GM18873 (cell line): ENCODE measurements around the gene WWOX.

Experiments used
- ATAC-seq: cut with Tn5 transposase; IDR thresholded peaks from one replicate; pipeline ENCODE4 v1.9.1; 2021; ENCODE audit warnings: mild to moderate bottlenecking, moderate library complexity, moderate number of reproducible peaks; ENCODE audit not compliant: unreplicated experiment, low FRiP score

Gene WWOX

DNA sequence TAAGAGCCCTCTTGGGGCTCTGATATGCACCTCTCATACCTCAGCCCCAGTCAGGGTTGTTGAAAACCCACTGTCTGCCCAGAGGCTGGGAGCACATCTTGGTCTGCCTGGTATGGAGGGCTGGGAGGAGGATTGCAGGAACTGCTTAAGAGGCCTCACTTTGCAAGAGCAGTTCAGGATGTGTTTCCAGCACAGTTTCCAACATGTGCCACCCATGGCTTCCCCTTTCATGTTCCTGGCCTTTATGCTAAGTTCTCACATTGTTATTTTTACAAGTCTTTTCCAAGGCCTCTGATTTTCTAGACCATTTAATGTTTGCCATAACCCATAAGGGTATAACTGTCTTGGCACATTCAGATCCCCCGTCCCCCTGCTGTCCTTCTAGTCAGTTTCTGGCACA, 155.4 kb downstream of the WWOX start:
- ATAC-seq: no peak

GRCh38 chr16:78256686-78257375, 157.4 kb downstream of the WWOX start:
- no peak for ATAC-seq

- ATAC-seq: no peak
These were observed 157.9 kb downstream of the WWOX start for GRCh38 chr16:78257376-78257728.

- ATAC-seq: no peak
These were observed 159.1 kb downstream of the WWOX start for GRCh38 chr16:78258375-78259065.

GRCh38 chr16:78259873-78260272, 160.4 kb downstream of the WWOX start:
- no peak for ATAC-seq

- ATAC-seq: no peak
These were observed 165.2 kb downstream of the WWOX start for GRCh38 chr16:78264642-78265041.

DNA sequence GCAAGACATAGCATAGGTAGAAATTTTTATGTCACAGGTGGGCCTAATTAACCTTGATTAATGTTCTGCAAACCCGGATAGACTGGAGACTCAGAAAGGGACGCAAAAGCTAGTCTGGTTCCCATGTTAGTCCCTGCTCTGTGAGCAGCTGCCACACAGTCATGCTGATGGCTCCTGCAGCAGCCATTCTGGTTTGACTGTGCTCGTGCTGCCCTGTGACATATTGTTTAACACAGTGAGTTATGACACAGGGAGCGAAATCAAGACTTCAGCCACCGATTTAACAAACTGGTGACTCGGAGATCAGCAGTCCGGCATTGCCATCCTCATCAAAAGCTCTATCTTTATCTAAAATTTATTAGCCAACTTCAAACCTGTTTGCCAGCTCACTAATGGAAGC, 169.8 kb downstream of the WWOX start:
- ATAC-seq: no peak

DNA sequence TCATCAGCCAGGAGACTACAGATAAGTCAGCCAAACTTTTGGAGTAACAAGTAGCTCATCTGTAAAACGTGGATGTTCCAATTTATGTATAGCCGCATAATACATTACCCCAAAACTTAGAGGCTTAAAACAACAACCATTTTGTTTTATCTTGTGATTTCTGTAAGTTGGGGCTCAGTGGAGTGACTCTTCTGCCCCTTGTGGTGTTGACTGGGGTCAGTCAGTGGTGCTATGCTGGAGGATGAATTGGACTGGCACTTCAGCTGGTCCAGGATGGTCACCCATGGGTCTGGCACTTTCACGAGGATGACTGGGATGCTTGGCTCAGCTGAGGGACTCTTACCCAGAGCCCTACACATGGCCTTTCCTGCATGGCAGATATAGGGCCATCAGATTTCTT, 172.5 kb downstream of the WWOX start:
- ATAC-seq: no peak

GRCh38 chr16:78274771-78275170, 175.3 kb downstream of the WWOX start:
- no peak for ATAC-seq

- no peak for ATAC-seq
These were observed 176.0 kb downstream of the WWOX start for GRCh38 chr16:78275420-78275819.

DNA sequence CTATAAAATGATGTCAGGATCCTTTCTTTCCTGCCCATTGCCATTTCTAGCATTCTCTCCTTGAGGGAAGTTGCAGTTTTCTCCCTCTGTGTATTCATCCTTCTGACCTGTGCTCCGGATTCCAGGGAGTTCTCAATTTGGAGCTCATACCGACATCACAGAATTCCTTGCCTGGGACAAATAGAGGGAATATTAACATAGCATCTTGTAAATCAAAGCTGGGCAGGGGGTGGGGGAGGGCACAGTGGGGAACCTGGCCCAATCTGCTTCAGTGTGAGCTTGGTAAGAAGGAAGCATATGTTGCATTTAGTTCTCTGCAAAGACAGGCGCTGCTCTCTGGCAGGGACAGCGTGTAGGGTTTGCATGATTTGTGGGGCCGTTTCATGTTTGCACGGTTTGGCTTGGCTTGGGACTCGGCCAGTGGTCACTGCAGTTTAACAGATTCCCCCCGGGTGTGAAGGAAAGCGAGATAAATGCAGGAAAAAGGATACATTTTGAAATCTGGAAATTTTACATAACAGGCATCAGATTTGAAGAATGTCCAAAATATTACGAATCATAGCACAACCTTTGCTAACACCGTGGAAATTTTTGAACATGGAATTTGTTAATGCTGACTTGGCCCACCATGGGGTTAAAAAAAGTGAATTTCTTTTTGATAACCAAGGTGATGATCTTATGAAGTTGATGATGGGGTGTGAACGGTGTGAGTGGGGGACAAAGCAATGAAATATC, 178.0 kb downstream of the WWOX start:
- no peak for ATAC-seq

GRCh38 chr16:78278056-78278450, 178.6 kb downstream of the WWOX start:
- no peak for ATAC-seq

DNA sequence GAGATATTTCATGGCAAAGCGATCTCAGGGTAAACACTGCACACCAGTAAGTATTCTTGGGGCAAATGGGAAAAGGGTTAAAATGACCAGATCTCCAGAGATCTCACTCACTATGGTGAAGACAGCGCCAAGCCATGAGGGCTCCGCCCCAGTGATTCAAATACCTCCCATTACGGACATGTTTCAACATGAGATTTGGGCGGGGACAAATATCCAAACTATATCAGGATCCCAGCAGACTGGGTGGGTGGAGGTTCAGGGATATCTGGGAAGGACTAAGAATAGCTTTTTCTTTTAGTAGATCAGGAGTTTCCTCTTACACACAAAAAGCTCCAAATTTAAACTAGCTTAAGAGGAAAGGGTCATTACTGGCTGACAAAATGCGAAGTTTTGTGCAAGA, 181.7 kb downstream of the WWOX start:
- ATAC-seq: no peak

DNA sequence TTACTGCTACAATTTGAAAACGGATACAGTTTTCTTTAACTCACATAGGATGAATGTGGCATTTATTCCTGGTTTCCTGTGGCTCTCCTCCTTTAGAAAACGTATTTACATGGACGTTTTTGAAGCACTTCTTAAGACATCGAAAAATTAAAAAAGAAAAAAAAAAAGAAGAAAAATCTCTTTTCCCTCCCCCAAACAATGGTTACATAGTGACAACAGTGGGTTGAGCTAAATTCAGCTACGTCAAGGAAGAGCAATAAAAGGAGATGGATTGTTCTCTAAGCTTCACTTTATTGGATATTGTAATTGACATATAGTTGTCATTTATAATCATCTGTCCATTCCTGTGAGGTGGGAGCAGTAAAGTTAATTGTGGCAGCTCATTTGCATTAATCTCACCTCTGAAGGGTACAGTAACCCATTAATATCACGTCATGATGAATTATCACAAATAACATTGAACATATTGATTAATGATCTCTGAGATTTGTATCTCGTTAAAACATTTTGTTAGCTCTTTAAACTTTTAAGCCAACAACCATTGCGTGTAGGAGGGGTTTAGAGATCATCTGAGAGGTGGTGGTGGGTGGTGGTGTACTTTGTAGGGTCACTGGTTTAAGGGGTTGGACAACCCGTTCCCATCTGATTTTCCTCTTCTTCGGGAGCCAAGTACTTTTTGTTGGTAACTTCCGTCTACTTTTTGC, 184.2 kb downstream of the WWOX start:
- no peak for ATAC-seq

- ATAC-seq: no peak
These were observed 184.9 kb downstream of the WWOX start for GRCh38 chr16:78284326-78284725.

GRCh38 chr16:78284957-78285434, 185.5 kb downstream of the WWOX start:
- ATAC-seq: no peak

- no peak for ATAC-seq
These were observed 186.0 kb downstream of the WWOX start for GRCh38 chr16:78285437-78285922.

GRCh38 chr16:78286065-78286464, 186.6 kb downstream of the WWOX start:
- no peak for ATAC-seq

- no peak for ATAC-seq
These were observed 189.4 kb downstream of the WWOX start for GRCh38 chr16:78288888-78289287.

- no peak for ATAC-seq
These were observed 189.9 kb downstream of the WWOX start for GRCh38 chr16:78289373-78289772.

- ATAC-seq: no peak
These were observed 190.4 kb downstream of the WWOX start for GRCh38 chr16:78289844-78290277.
